GM12864 (cell line): ENCODE results near the gene SLC22A5.

Experiments used
- DNase-seq: peaks from one replicate; pipeline ENCODE4 v3.0.0-alpha.2; 2011; ENCODE audit warnings: low read depth
- H3K4me3 ChIP-seq: 2 replicates; pipeline ENCODE4 v1.5.1; 2011; ENCODE audit warnings: mild to moderate bottlenecking, low read depth, low read length, control low read depth
- TF ChIP-seq, protein P1 (sequence below): IDR thresholded peaks from 2 replicates; pipeline ENCODE4 v1.5.1; 2011; ENCODE audit warnings: low read depth, mild to moderate bottlenecking, moderate library complexity, low read length, control low read depth, inconsistent platforms; ENCODE audit errors: missing control alignments

SLC22A5 gene

DNA sequence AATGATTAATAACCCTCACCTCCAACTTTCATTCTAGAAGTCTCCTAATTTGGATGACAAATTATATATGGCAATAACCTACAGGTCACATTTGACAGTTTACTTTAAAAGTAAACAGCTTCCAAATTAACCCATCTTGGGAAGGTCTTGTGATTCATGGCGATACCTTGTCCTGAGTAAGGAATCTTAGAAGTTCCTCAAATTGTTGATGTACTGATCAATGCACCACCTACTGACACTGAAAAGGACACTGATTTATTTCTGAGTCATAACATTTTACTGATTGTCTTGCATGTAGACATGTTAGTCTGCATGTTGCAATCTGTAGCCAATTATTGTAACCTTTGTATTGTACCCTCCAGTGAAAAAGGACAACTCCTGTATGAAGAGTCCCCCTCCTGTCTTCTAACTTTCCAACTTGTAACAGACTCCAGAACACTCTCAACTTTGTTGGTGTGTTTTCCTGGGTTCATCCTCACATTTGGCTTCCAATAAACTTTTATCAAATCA, 16.0 kb upstream of the SLC22A5 start:
- no peak overlapping the region for H3K4me3 ChIP-seq
- no peak for DNase-seq
- TF ChIP-seq, protein P1, sequence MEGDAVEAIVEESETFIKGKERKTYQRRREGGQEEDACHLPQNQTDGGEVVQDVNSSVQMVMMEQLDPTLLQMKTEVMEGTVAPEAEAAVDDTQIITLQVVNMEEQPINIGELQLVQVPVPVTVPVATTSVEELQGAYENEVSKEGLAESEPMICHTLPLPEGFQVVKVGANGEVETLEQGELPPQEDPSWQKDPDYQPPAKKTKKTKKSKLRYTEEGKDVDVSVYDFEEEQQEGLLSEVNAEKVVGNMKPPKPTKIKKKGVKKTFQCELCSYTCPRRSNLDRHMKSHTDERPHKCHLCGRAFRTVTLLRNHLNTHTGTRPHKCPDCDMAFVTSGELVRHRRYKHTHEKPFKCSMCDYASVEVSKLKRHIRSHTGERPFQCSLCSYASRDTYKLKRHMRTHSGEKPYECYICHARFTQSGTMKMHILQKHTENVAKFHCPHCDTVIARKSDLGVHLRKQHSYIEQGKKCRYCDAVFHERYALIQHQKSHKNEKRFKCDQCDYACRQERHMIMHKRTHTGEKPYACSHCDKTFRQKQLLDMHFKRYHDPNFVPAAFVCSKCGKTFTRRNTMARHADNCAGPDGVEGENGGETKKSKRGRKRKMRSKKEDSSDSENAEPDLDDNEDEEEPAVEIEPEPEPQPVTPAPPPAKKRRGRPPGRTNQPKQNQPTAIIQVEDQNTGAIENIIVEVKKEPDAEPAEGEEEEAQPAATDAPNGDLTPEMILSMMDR, result no peak

DNA sequence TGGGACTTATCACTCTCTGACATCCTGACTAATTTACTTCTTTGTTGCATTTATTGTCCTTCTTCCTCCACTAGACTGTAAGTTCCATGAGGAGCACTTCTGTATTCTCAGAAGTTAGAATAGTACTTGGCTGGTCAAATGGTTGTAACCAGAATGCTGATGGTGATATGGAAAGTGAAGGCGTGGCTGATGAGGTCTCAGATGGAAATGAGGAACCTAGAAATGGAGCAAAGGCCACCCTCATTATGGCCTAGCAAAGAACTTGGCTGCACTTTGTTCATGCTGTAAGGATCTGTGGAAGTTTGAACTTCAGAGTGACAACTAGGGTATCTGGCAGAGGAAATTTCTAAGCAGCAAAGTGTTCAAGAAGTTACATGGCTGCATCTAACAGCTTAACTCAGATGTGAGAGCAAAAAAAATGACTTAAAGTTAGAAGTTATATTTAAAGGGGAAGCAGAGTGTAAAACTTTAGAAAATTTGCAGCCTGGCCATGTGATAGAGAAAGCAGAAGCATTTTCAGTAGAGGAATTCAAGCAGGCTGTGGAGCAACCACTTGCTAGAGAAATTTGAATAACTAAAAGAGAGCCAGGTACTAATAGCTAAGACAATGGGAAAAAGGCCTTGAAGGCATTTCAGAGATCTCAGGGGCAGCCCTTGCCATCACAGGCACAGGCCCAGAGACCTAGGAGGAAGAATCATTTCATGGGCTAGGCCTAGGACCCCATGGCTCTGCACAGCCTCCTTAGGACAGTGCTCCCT, 14.9 kb upstream of the SLC22A5 start:
- no peak overlapping the region for H3K4me3 ChIP-seq
- no peak for DNase-seq
- TF ChIP-seq, protein P1, result no peak

DNA sequence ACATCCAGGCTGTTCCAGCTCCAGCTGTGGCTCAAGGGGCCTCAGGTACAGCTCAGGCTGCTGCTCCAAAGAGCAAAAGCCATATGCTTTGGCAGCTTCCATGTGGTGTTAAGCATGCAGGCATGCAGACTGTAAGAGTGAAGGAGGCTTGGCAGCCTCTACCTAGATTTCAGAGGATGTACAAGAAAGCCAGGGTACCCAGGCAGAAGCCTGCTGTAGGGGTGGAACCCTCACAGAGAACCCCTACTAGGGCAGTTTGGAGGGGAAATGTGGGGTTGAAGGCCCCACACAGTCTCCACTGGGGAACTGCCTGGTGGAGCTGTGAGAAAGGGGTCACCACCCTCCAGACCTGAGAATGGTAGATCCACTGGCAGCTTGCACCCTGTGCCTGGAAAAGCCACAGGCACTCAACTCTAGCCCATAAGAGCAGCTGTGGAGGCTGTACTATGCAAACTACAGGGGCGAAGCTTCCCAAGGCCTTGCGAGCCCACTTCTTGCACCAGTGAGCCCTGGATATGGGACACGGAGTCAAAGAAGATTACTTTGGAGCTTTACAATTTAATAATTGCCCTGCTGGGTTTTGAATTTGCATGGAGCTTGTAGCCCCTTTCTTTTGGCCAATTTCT, 14.3 kb upstream of the SLC22A5 start:
- no peak overlapping the region for H3K4me3 ChIP-seq
- no peak for DNase-seq
- TF ChIP-seq, protein P1, result no peak

DNA sequence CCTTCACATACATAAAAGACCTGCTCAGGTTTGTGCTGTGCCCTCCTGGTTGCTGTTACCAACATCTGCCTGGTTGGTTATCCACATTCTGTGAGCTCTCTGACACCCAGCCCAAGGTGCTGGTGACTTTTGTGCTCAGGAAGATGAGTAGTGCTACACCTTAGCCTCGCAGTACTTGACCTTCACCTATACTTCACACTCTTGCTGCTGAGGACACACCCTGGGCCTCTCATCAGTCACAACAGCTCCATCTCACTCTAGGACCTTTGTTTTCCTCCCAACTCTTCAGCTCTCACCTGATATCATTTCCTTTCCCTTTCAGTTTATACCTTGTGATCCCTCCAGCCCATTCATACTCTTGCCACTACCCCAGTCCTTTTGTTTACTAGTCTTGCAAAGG, 10.7 kb upstream of the SLC22A5 start:
- DNase-seq, result no peak
- no peak overlapping the region for H3K4me3 ChIP-seq
- TF ChIP-seq, protein P1, result no peak

DNA sequence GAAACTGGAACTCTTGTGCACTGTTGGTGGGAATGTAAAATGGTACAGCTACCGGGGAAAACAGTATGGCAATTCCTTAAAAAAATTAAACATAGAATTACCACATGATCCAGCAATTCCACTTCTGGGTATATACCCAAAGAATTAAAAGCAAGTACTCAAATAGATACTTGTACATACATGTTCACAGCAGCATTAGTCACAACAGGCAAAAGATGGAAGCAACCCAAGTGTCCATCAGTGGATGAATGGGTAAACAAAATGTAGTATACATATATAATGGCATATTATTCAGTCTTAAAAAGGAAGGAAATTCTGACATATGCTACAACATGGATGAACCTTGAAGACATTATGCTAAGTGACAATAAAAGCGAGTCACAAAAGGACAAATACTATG, 7.4 kb upstream of the SLC22A5 start:
- TF ChIP-seq, protein P1, result no peak
- no peak for DNase-seq
- H3K4me3 ChIP-seq, result no peak overlapping the region

DNA sequence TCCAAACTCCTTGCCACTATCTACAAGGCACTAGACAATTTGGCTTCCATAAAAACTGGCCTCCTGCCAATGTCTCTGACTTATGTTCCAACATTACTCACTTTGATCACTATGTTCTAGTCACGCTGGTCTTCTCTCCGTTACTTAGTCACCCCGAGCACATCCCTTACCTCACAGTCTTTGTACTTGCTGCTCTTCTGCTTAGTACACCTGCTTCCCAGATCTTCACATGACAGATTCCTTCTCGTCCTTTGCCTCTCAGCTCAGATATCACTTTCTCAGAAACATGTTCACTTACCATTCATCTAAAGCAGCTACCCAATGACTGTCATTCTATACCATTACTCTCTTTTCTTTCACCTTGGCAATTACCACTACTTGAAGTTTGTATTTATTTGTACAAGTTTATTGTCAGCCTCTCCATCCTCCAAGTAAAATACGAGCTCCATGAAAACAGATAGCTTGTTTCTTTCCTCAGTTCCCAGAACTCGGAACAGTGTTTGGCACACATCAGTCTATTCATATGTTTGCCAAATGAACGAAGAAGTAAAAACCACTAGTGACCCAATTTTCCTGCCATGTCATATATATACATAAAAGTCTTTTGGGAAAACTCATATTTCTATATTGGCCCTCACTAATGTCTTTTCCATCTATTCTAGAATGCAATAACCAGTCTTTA, 5.9 kb upstream of the SLC22A5 start:
- no peak overlapping the region for H3K4me3 ChIP-seq
- TF ChIP-seq, protein P1, result no peak
- no peak for DNase-seq
